GM12878 (cell line): ENCODE results near the gene CLCNKB. TPM values are rescaled to one million over a fixed set of nuclear protein-coding genes. Genes with fewer than 3 reads are reported as not detected.

ENCODE experiments used
- ATAC-seq: fragments of 200-7000 bp; cut with Tn5 transposase; 3 replicates; pipeline ENCODE4 v1.9.1; 2020; ENCODE audit warnings: mild to moderate bottlenecking, moderate library complexity
- BruUV-seq: library from RNA; stranded (reverse); fragments of 400-500 nt; replicated peaks from 2 replicates; lab custom pipeline; 2021; lab: Mats Ljungman, UMichigan
- CTCF ChIA-PET: fragments of 300-600 bp; sonication (Branson Sonifier 250); formaldehyde crosslinking; extraction: SDS; loops from one replicate; lab custom pipeline; 2021; ENCODE audit warnings: inconsistent platforms; lab: Yijun Ruan, JAX
- POLR2A ChIA-PET: fragments of 350-600 bp; formaldehyde crosslinking; extraction: SDS; loops from one replicate; lab custom pipeline; 2021; ENCODE audit warnings: inconsistent platforms; lab: Charles Lee
- RAD21 ChIA-PET: fragments of 300-600 bp; sonication (Branson Sonifier 250); formaldehyde crosslinking; loops from one replicate; lab custom pipeline; 2023; ENCODE audit warnings: antibody characterized with exemption; ENCODE audit not compliant: unreplicated experiment; lab: Charles Lee
- SMC1A ChIA-PET: fragments of 300-600 bp; sonication (Branson Sonifier 250); formaldehyde crosslinking; loops from one replicate; lab custom pipeline; 2023; ENCODE audit not compliant: unreplicated experiment, uncharacterized antibody; lab: Charles Lee
- DNase-seq: peaks from one replicate; pipeline ENCODE4 v3.0.0-alpha.2; 2011; ENCODE audit warnings: low read depth, low spot score
- FAIRE-seq: peaks from 3 replicates; lab custom pipeline; 2011; peaks lifted over from hg19 to GRCh38; lab: Jason Lieb, UNC
- H2AFZ ChIP-seq: 2 replicates; pipeline ENCODE4 v1.6.0; 2011; ENCODE audit warnings: low read depth, low read length, control low read depth; ENCODE audit not compliant: control insufficient read depth
- H3K27ac ChIP-seq: 2 replicates; pipeline ENCODE4 v1.5.1; 2011; ENCODE audit warnings: control low read depth; ENCODE audit not compliant: control insufficient read depth, insufficient read depth
- H3K27me3 ChIP-seq, 2 experiments: replicated peaks in 1 of 2; 2 replicates each; pipeline versions ENCODE4 v1.6.0 to v1.6.1; 2011; ENCODE audit warnings: low read length in 1 of 2; ENCODE audit not compliant: control insufficient read depth in 2 of 2, insufficient read depth in 2 of 2
- H3K36me3 ChIP-seq, 2 experiments: 2 replicates each; pipeline ENCODE4 v1.5.1; 2011; ENCODE audit warnings: low read length in 1 of 2; ENCODE audit not compliant: control insufficient read depth in 2 of 2, insufficient read depth in 2 of 2
- H3K4me1 ChIP-seq: 2 replicates; pipeline ENCODE4 v1.6.1; 2011; ENCODE audit warnings: mild to moderate bottlenecking, low read length, moderate library complexity, mixed read lengths; ENCODE audit not compliant: control insufficient read depth, insufficient read depth
- H3K4me2 ChIP-seq: 2 replicates; pipeline ENCODE4 v1.6.0; 2011; ENCODE audit warnings: control low read depth; ENCODE audit not compliant: control insufficient read depth, insufficient read depth
- H3K4me3 ChIP-seq: fragments of 200-600 bp; sonication (generic); 2 replicates; pipeline ENCODE4 v1.5.1; 2016
- H3K79me2 ChIP-seq: 2 replicates; pipeline ENCODE4 v1.6.0; 2011; ENCODE audit warnings: low read length; ENCODE audit not compliant: control insufficient read depth, insufficient read depth
- H3K9ac ChIP-seq: 2 replicates; pipeline ENCODE4 v1.8.0; 2011; ENCODE audit warnings: low read length, control low read depth, mixed read lengths; ENCODE audit not compliant: control insufficient read depth, insufficient read depth
- H3K9me3 ChIP-seq: replicated peaks from 3 replicates; pipeline ENCODE4 v1.5.1; 2011; ENCODE audit warnings: mild to moderate bottlenecking, low read length; ENCODE audit not compliant: control insufficient read depth, insufficient read depth
- H4K20me1 ChIP-seq: 2 replicates; pipeline ENCODE4 v1.6.0; 2011; ENCODE audit not compliant: control insufficient read depth, insufficient read depth
- ATF2 ChIP-seq: IDR thresholded peaks from 2 replicates; pipeline ENCODE4 v1.6.1; 2012; ENCODE audit warnings: low read length, inconsistent platforms
- CHD1 ChIP-seq: IDR thresholded peaks from 2 replicates; pipeline ENCODE4 v1.6.1; 2012; ENCODE audit warnings: low read depth, low read length, improper control_type of control experiment
- FOS ChIP-seq: IDR thresholded peaks from 3 replicates; pipeline ENCODE4 v1.6.1; 2011; ENCODE audit warnings: borderline replicate concordance; ENCODE audit not compliant: insufficient read length; ENCODE audit errors: extremely low read depth
- JUNB ChIP-seq: IDR thresholded peaks from 2 replicates; pipeline ENCODE4 v1.6.1; 2016; ENCODE audit warnings: antibody characterized with exemption, mild to moderate bottlenecking
- MTA2 ChIP-seq: fragments of 450-650 bp; IDR thresholded peaks from 2 replicates; pipeline ENCODE4 v1.6.1; 2016; ENCODE audit warnings: low read depth, mild to moderate bottlenecking, moderate library complexity
- NKRF ChIP-seq: fragments of 450-650 bp; conservative IDR thresholded peaks from 2 replicates; pipeline ENCODE4 v1.6.1; 2017; ENCODE audit warnings: mild to moderate bottlenecking, moderate library complexity
- RAD21 ChIP-seq: IDR thresholded peaks from 2 replicates; pipeline ENCODE4 v1.6.1; 2011; ENCODE audit warnings: mild to moderate bottlenecking, low read depth, low read length, moderate library complexity; ENCODE audit not compliant: insufficient read depth
- SMC3 ChIP-seq: IDR thresholded peaks from 2 replicates; pipeline ENCODE4 v1.6.1; 2011; ENCODE audit warnings: low read length, improper control_type of control experiment, borderline replicate concordance
- TAF1 ChIP-seq: IDR thresholded peaks from 2 replicates; pipeline ENCODE4 v1.6.1; 2011; ENCODE audit warnings: mild to moderate bottlenecking, low read depth, low read length, borderline replicate concordance
- TCF3 ChIP-seq: IDR thresholded peaks from 2 replicates; pipeline ENCODE4 v1.6.1; 2012; ENCODE audit warnings: low read depth, mild to moderate bottlenecking, low read length, borderline replicate concordance; ENCODE audit not compliant: insufficient read depth
- ZBTB11 ChIP-seq: fragments of 450-650 bp; formaldehyde crosslinking; IDR thresholded peaks from 2 replicates; pipeline ENCODE4 v1.5.0; 2022; ENCODE audit warnings: mild to moderate bottlenecking, missing genetic modification characterization
- ZNF592 ChIP-seq: fragments of 450-650 bp; IDR thresholded peaks from 2 replicates; pipeline ENCODE4 v1.6.1; 2017; ENCODE audit warnings: mild to moderate bottlenecking, moderate library complexity
- WGBS: methylation state at CpG from one replicate; pipeline ENCODE4 v1.1.6; 2016; ENCODE audit warnings: low lambda C conversion rate; ENCODE audit not compliant: insufficient replicate concordance, insufficient coverage; ENCODE audit errors: missing lambda C conversion rate; 5-methylcytosine and 5-hydroxymethylcytosine counted together
- in situ Hi-C: fragments of 300-500 bp; cut with MboI; formaldehyde crosslinking; loops from 9 replicates; pipeline ENCODE4 v1.14.3; 2018; ENCODE audit warnings: mixed read lengths
- intact Hi-C: fragments of 100-400 bp; cut with micrococcal nuclease; formaldehyde crosslinking; loops from one replicate; pipeline ENCODE4 v1.14.2; 2022; ENCODE audit not compliant: unreplicated experiment
- polyA plus RNA-seq, 11 experiments: library from polyadenylated mRNA; depleted of rRNA in 4 of 11; unstranded in 6 of 11; stranded (reverse) in 5 of 11; fragments of >200 nt; fragmentation: Nextera tagmentation in 4 of 11; fragmentation: Illumina TruSeq in 1 of 11; extraction: Ambion mirVana in 4 of 11; extraction: Trizol in 1 of 11; gene quantifications; 1 replicate in 1 of 11; 2 replicates in 10 of 11; pipeline versions ENCODE4 v1.2.1 to v1.2.3, GENCODE V29; 2011 to 2016; ENCODE audit warnings: inconsistent platforms in 2 of 11, missing spikeins in 2 of 11, low read depth in 1 of 11
- total RNA-seq, 4 experiments: library from RNA; depleted of rRNA in 3 of 4; stranded (reverse); fragments of >200 nt in 3 of 4; fragmentation: Illumina TruSeq in 1 of 4; extraction: Trizol in 1 of 4; gene quantifications; 2 replicates each; pipeline versions ENCODE4 v1.2.1 to v1.2.3, GENCODE V29; 2013 to 2021

Gene CLCNKB
- total and polyA plus RNA-seq, 10 of the 15 experiments (the other 5 are each of a cell fraction or from before 2014, with no cell fraction given) = 0.05 TPM; not detected in 9

- ATAC-seq (no peak), DNase-seq (no peak), FAIRE-seq (no peak)
- POLR2A ChIA-PET = no interaction called here
- no peaks in the 10 kb centered on the region for H3K36me3 ChIP-seq
- SMC1A ChIA-PET = no interaction called here
- H3K27me3 ChIP-seq = no peaks in the 10 kb centered on the region; a peak in 1 of 4 replicates
- in situ Hi-C loops (no loop called here), intact Hi-C loops (no loop called here)
- H3K79me2 ChIP-seq = no peaks in the 10 kb centered on the region
- no peaks in the 10 kb centered on the region for H3K9me3 ChIP-seq
- H3K4me1 ChIP-seq = no peaks in the 10 kb centered on the region
- CTCF ChIA-PET = interaction anchor here (1.2 kb wide), 1 partner anchor 100 kb away, joined by 3 read pairs; no protein-coding TSS in a partner anchor
- no peaks in the 10 kb centered on the region for H4K20me1 ChIP-seq
- H3K9ac ChIP-seq = no peak overlapping the region
- RAD21 ChIA-PET = interaction anchor here (0.6 to 1.6 kb wide), 2 partner anchors 10 to 307 kb away, joined by 4 to 5 read pairs; no protein-coding TSS in a partner anchor
- BruUV-seq = no TSS peak
- H3K4me2 ChIP-seq = no peak overlapping the region
- 12% methylated on average over 17 of the region's 17 CpGs for WGBS
- H2AFZ ChIP-seq = no peak overlapping the region
- no peak overlapping the region for H3K27ac ChIP-seq
- no peak overlapping the region for H3K4me3 ChIP-seq
- no peak for TF ChIP-seq CHD1
- TF ChIP-seq SMC3 = no peak
- no peak for TF ChIP-seq MTA2
- no peak for TF ChIP-seq ZNF592
- no peak for TF ChIP-seq RAD21
- TF ChIP-seq NKRF = no peak
- no peak for TF ChIP-seq TCF3
- no peak for TF ChIP-seq ZBTB11 (CRISPR knock-in tag)
- no peak for TF ChIP-seq ATF2
- no peak for TF ChIP-seq JUNB
- no peak for TF ChIP-seq TAF1
- TF ChIP-seq FOS = no peak
These were observed 44.8 kb downstream of the CLCNKB start for GRCh38 chr1:16088351-16088911.
